Measurements from ENCODE around the gene RNF31. TPM values are rescaled to one million over a fixed set of nuclear protein-coding genes. Genes with fewer than 3 reads are reported as not detected.
A peak's percentile ranks its signal among the peaks of the same experiment; 100 is the strongest.

RNF31 gene
- total RNA-seq, 4 donors from 2014 or later: 26.8 to 35.6 (median 32.4) TPM

DNA sequence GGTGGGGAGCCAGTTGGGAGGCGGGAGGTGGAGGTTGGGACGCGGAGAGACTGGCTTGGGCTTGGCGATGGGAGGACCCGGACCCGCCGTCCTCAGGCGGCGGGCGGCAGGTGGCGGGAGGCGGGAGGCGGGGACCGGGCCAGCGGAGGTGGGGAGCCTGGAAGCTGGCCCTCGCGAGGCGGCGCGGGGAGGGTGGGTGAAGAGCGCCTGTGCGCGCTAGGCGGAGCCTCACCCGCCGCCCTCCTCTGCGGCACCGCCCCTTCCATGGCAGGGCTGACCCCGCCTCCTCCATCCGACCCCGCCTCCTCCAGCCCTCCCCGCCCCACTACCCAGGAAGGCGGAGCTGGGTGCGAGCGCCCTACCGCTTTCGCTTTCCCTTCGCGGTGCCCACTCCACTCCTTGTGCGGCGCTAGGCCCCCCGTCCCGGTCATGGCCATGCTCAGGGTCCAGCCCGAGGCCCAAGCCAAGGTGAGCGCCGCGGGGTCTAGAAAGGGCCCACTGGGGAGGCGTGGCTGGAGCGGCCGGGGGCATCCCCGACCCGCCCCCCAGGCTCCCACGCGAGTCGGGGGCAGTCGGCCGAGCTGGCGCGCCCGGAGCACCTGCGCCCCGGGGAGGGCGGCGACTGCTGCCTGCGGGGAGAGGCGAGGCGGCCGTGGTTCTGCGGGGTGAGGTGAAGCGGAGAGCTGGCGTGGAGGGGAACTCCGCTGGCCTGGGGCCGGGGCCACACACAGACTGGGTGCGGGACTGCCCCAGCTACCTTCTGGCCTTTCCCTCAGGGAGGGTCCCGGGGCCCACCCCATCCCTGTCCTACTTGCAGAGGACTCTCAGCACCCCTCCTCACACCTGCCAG lies 11.2 kb upstream of the RNF31 start, which contains the start of gene PSME1:
Gene PSME1 (plus strand): TSS at position 361 of the 850 bp plus-strand sequence. CDS start 69 bp downstream, at position 430.
- Histone ChIP-seq H3K4me3 (peak within 1 kb of the TSS; percentile 77 to 100 (median 88)), H3K36me3 (peaks cover 17 to 27% (median 17%) of the 10 kb centered on the region in 3 donors), H3K9me3 (no peaks in the 10 kb centered on the region), H3K4me1 (peaks cover 31 to 73% (median 41%) of the 10 kb centered on the region in 3 donors), H3K27me3 (no peaks in the 10 kb centered on the region), H3K27ac (peak within 1 kb of the TSS; percentile 95 to 98 (median 96))
- TF ChIP-seq POLR2A (IDR thresholded peaks at IDR 0.05): peak in 2 of 4 donors; percentile 33 to 71
- TF ChIP-seq, protein P1, sequence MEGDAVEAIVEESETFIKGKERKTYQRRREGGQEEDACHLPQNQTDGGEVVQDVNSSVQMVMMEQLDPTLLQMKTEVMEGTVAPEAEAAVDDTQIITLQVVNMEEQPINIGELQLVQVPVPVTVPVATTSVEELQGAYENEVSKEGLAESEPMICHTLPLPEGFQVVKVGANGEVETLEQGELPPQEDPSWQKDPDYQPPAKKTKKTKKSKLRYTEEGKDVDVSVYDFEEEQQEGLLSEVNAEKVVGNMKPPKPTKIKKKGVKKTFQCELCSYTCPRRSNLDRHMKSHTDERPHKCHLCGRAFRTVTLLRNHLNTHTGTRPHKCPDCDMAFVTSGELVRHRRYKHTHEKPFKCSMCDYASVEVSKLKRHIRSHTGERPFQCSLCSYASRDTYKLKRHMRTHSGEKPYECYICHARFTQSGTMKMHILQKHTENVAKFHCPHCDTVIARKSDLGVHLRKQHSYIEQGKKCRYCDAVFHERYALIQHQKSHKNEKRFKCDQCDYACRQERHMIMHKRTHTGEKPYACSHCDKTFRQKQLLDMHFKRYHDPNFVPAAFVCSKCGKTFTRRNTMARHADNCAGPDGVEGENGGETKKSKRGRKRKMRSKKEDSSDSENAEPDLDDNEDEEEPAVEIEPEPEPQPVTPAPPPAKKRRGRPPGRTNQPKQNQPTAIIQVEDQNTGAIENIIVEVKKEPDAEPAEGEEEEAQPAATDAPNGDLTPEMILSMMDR (IDR thresholded peaks at IDR 0.05): peak in 2 of 6 experiments; percentile 16 to 18
- 0% methylated on average over 14 to 15 of the region's 75 CpGs for WGBS, 2 donors
- peak; percentile 57 for DNase-seq
- intact Hi-C loops (cut with DNase I): no loop called here

DNA sequence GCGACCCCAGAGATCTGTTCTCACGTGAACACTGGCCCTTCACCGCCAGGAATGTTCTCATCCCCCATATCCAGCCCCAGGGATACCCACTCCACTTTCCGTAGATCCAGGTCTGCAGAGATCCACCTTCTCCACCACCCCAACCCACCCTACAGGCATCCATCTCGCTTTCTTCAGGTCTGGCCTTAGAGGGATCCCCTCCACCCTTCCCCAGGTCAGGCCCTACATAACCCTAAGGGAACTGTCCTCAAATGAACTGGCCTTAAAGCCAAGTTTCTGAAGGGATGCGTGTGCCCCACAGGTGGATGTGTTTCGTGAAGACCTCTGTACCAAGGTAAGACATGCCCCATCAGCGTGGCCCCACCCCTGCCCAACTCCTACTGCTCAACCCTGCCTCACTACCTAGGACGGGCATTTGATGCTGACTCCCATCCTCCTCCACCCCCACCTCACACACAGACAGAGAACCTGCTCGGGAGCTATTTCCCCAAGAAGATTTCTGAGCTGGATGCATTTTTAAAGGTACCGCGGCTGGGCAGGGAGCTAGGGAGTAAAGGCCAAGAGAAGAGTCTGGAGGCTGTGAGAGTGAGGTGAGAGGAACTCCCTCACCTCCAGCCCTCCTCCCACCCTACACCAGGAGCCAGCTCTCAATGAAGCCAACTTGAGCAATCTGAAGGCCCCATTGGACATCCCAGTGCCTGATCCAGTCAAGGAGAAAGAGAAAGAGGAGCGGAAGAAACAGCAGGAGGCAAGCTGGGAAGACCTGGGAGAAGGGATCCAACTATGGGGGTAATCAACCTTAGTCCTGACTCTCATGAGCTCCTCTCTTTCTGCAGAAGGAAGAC lies 10.4 kb upstream of the RNF31 start:
- TF ChIP-seq POLR2A (IDR thresholded peaks at IDR 0.05): no peak
- WGBS, 2 donors: 16 to 24% methylated on average over 9 of the region's 13 CpGs
- Histone ChIP-seq H3K4me3 (peak overlapping the region; percentile 77 to 100 (median 88)), H3K4me1 (peaks cover 31 to 68% (median 41%) of the 10 kb centered on the region in 3 donors), H3K36me3 (peaks cover 17 to 27% (median 17%) of the 10 kb centered on the region in 3 donors), H3K27me3 (no peaks in the 10 kb centered on the region), H3K9me3 (no peaks in the 10 kb centered on the region), H3K27ac (peak overlapping the region; percentile 95 to 98 (median 96))
- intact Hi-C loops (cut with DNase I): no loop called here
- DNase-seq: no peak

DNA sequence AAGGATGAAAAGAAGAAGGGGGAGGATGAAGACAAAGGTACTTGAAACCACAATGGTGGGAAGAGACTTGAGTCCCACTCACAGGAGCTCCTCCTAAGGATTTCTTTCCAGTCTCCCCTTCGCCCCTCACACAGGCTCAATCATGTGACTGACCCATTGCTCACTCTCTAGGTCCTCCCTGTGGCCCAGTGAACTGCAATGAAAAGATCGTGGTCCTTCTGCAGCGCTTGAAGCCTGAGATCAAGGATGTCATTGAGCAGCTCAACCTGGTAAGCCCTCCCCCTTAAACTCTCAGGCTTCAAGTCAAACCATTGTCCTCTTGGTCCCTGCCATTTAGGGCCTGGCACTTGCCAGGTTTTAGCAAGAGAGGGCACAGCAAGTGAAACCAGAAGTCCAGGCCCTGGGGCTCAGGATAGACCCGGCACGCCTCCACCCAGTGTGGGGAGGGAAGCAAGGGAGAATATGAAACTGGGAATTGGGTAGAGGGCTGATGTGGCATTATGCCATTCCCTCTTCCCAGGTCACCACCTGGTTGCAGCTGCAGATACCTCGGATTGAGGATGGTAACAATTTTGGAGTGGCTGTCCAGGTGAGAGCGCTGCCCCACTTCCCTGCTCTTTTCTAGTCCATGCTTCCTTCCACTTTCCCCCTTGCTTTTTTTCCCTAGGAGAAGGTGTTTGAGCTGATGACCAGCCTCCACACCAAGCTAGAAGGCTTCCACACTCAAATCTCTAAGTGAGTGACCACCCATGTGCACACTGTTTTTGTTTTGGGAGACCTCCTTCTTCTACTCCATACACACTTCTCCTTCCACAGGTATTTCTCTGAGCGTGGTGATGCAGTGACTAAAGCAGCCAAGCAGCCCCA lies 9.5 kb upstream of the RNF31 start:
- H3K27me3 ChIP-seq: no peaks in the 10 kb centered on the region
- 87 to 88% methylated on average over 5 to 7 of the region's 8 CpGs for WGBS, 2 donors
- no peaks in the 10 kb centered on the region for H3K9me3 ChIP-seq
- H3K4me1 ChIP-seq: peaks cover 38 to 68% (median 46%) of the 10 kb centered on the region in 3 donors
- intact Hi-C loops (cut with DNase I): no loop called here
- no peak for TF ChIP-seq POLR2A (IDR thresholded peaks at IDR 0.05)
- TF ChIP-seq, protein P1 (IDR thresholded peaks at IDR 0.05): no peak
- H3K27ac ChIP-seq: peak overlapping the region in 2 of 4 donors; percentile 96 to 97
- DNase-seq: no peak
- peaks cover 17 to 27% (median 17%) of the 10 kb centered on the region in 3 donors for H3K36me3 ChIP-seq
- H3K4me3 ChIP-seq: peak overlapping the region in 1 of 4 donors; percentile 100

DNA sequence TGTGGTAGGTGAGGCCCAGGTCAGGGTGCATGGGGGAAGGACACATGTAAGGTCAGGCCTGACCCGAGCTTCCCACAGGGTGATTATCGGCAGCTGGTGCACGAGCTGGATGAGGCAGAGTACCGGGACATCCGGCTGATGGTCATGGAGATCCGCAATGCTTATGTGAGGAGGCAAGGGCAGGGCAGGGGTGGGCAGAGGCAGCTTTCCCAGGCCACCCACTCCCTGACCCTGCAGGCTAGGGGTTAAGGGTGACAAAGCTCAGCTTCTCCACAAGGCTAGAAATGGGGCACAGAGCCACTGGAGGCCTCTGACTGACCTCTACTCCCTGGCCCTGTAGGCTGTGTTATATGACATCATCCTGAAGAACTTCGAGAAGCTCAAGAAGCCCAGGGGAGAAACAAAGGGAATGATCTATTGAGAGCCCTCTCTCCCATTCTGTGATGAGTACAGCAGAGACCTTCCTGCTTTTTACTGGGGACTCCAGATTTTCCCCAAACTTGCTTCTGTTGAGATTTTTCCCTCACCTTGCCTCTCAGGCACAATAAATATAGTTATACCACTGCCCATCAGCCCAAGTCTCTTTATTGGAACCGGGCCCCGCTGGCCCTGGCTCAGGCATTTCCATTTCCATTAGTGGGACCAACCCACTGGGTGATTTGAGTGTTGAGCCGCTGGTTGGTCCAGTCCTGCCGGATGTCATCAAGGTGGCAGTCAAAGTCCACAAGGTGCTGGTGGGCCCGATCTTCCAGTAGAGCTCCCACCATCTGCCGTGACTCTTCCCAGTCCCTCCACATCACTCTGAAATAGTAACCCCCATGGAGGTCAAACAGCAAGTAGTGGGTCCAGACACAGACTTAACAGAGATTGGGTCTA lies 8.7 kb upstream of the RNF31 start:
- DNase-seq: no peak
- intact Hi-C loops (cut with DNase I): no loop called here
- Histone ChIP-seq H3K36me3 (peaks cover 17 to 33% (median 17%) of the 10 kb centered on the region in 3 donors), H3K27me3 (no peaks in the 10 kb centered on the region), H3K4me1 (peaks cover 38 to 68% (median 46%) of the 10 kb centered on the region in 3 donors), H3K9me3 (no peaks in the 10 kb centered on the region), H3K27ac (peak overlapping the region in 1 of 4 donors; percentile 37), H3K4me3 (no peak overlapping the region)
- WGBS, 2 donors: 82 to 92% methylated on average over 8 to 11 of the region's 13 CpGs
- no peak for TF ChIP-seq POLR2A (IDR thresholded peaks at IDR 0.05)
- TF ChIP-seq, protein P1 (IDR thresholded peaks at IDR 0.05): no peak

Measured in esophagus squamous epithelium (tissue), 5 donors.